ENCODE results near the gene RASSF6.

DNA sequence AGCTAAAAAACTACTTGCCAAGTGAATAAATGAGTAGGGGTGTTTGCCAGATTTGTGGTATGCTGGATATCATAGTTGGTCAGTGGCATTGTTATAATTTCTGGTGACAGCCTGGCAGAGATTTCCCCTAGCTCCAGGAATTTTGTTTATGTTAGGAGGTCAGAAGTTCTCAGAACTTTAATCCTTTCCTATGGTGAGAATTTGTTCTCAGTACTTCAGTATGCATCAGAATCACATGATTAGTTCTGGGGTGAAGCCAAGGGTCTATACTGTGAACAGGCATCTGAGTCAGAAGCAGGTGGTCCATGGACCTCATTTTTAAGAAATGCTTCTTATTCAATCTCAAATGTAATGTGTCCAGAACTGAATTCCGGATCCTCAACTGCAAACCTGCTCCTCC, 10.5 kb downstream of the RASSF6 start:
- TF ChIP-seq, protein P1, sequence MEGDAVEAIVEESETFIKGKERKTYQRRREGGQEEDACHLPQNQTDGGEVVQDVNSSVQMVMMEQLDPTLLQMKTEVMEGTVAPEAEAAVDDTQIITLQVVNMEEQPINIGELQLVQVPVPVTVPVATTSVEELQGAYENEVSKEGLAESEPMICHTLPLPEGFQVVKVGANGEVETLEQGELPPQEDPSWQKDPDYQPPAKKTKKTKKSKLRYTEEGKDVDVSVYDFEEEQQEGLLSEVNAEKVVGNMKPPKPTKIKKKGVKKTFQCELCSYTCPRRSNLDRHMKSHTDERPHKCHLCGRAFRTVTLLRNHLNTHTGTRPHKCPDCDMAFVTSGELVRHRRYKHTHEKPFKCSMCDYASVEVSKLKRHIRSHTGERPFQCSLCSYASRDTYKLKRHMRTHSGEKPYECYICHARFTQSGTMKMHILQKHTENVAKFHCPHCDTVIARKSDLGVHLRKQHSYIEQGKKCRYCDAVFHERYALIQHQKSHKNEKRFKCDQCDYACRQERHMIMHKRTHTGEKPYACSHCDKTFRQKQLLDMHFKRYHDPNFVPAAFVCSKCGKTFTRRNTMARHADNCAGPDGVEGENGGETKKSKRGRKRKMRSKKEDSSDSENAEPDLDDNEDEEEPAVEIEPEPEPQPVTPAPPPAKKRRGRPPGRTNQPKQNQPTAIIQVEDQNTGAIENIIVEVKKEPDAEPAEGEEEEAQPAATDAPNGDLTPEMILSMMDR (conservative IDR thresholded peaks at IDR 0.05; ENCODE audit: low read depth, low read length) = no peak
- no peak for TF ChIP-seq EZH2 (IDR thresholded peaks at IDR 0.05; ENCODE audit: low read length, unreplicated experiment)

Data from PC-3 (cell line).